SK-N-SH treated with all-trans-retinoic acid at 6 μM for 48 hours (cell line): ENCODE results near the gene PTPRH.

Experiments
- ARNTL ChIP-seq: fragments of 450-650 bp; formaldehyde crosslinking; IDR thresholded peaks from 2 replicates; pipeline ENCODE4 v1.5.0; 2020; ENCODE audit warnings: low read depth, mild to moderate bottlenecking, moderate library complexity, borderline replicate concordance
- ISL1 ChIP-seq: fragments of 250-450 bp; sonication (Bioruptor Pico); IDR thresholded peaks from 2 replicates; pipeline ENCODE4 v2.1.2; 2022; ENCODE audit warnings: mild to moderate bottlenecking, moderate library complexity
- PATZ1 ChIP-seq: fragments of 250-450 bp; sonication (Bioruptor Pico); IDR thresholded peaks from 2 replicates; pipeline ENCODE4 v1.8.0; 2020; ENCODE audit warnings: mild to moderate bottlenecking, moderate library complexity, borderline replicate concordance
- PPARA ChIP-seq: fragments of 250-450 bp; sonication (Bioruptor Pico); IDR thresholded peaks from 2 replicates; pipeline ENCODE4 v1.5.0; 2020; ENCODE audit warnings: mild to moderate bottlenecking, borderline replicate concordance
- RARB ChIP-seq: fragments of 250-450 bp; sonication (Bioruptor Pico); IDR thresholded peaks from 2 replicates; pipeline ENCODE4 v1.8.0; 2021; ENCODE audit warnings: mild to moderate bottlenecking, moderate library complexity
- SNAI2 ChIP-seq: fragments of 250-450 bp; sonication (Bioruptor Pico); IDR thresholded peaks from 2 replicates; pipeline ENCODE4 v1.5.0; 2020; ENCODE audit warnings: mild to moderate bottlenecking, moderate library complexity
- TCF4 ChIP-seq: fragments of 250-450 bp; sonication (Bioruptor Pico); IDR thresholded peaks from 2 replicates; pipeline ENCODE4 v1.8.0; 2021; ENCODE audit warnings: mild to moderate bottlenecking, moderate library complexity, borderline replicate concordance
- TSHZ2 ChIP-seq: fragments of 250-450 bp; sonication (Bioruptor Pico); IDR thresholded peaks from 2 replicates; pipeline ENCODE4 v1.5.0; 2020; ENCODE audit warnings: mild to moderate bottlenecking, moderate library complexity
- ZC3H10 ChIP-seq: fragments of 250-450 bp; sonication (Bioruptor Pico); IDR thresholded peaks from 2 replicates; pipeline ENCODE4 v1.5.1; 2021; ENCODE audit warnings: mild to moderate bottlenecking, moderate library complexity
- ZFP3 ChIP-seq: fragments of 250-450 bp; sonication (Bioruptor Pico); IDR thresholded peaks from 2 replicates; pipeline ENCODE4 v1.5.0; 2020; ENCODE audit warnings: mild to moderate bottlenecking, moderate library complexity
- TF ChIP-seq, protein P1 (sequence below): fragments of 250-450 bp; sonication (Bioruptor Pico); IDR thresholded peaks from 2 replicates; pipeline ENCODE4 v1.5.1; 2020; ENCODE audit warnings: low read depth, mild to moderate bottlenecking, moderate library complexity
- TF ChIP-seq, protein P2 (sequence below): fragments of 250-450 bp; sonication (Bioruptor Pico); IDR thresholded peaks from 2 replicates; pipeline ENCODE4 v1.5.1; 2021; ENCODE audit warnings: mild to moderate bottlenecking, moderate library complexity
- TF ChIP-seq, protein P3 (sequence below): fragments of 250-450 bp; sonication (Bioruptor Pico); IDR thresholded peaks from 2 replicates; pipeline ENCODE4 v1.8.0; 2021; ENCODE audit warnings: low read depth, mild to moderate bottlenecking, moderate library complexity, borderline replicate concordance

DNA sequence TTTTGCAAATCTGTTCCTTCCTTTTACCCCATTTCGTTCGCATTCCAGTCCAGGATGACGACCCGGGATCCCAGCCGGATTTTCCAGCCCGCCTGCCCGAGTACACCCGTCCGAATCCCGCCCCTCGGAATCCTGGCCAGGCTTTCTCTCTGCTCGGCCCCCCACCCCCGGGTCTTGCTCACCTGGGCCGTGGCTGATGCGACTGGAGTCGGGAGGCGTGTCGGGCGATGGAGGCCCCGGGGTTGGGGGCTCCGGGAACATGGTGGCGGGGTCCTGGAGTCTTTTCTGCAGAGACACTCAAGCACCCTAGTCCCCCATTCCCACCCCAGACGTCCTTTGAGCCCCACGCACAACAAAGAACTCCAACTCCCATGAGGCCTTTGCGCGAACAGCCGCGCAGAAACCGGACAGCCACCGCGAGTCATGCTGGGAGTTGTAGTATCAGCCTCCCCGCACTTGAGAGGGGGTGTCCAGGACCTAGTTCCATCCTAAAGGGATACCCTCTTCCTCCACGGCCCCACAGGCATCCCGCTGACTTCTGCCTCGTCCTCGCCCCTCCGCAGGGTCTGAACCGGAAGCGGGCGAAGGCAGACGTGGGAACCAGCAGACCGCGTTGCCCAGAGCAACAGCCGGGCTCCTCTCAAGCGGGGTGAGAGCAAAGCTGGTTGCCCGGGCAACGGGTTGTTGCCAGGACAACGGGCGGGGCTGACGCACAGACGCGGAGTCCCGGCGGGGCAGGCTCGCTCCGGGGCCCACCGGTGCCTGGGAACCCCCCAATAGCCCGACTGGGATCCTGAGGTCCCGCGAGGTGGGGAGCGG lies 30.3 kb downstream of the PTPRH start:
- no peak for TF ChIP-seq RARB (CRISPR knock-in tag)
- TF ChIP-seq ZFP3 (CRISPR knock-in tag) = no peak
- TF ChIP-seq, protein P1, sequence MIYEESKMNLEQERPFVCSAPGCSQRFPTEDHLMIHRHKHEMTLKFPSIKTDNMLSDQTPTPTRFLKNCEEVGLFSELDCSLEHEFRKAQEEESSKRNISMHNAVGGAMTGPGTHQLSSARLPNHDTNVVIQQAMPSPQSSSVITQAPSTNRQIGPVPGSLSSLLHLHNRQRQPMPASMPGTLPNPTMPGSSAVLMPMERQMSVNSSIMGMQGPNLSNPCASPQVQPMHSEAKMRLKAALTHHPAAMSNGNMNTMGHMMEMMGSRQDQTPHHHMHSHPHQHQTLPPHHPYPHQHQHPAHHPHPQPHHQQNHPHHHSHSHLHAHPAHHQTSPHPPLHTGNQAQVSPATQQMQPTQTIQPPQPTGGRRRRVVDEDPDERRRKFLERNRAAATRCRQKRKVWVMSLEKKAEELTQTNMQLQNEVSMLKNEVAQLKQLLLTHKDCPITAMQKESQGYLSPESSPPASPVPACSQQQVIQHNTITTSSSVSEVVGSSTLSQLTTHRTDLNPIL (CRISPR knock-in tag) = no peak
- no peak for TF ChIP-seq PPARA (CRISPR knock-in tag)
- no peak for TF ChIP-seq TSHZ2 (CRISPR knock-in tag)
- no peak for TF ChIP-seq PATZ1 (CRISPR knock-in tag)
- no peak for TF ChIP-seq ZC3H10
- TF ChIP-seq ARNTL = no peak
- TF ChIP-seq, protein P2, sequence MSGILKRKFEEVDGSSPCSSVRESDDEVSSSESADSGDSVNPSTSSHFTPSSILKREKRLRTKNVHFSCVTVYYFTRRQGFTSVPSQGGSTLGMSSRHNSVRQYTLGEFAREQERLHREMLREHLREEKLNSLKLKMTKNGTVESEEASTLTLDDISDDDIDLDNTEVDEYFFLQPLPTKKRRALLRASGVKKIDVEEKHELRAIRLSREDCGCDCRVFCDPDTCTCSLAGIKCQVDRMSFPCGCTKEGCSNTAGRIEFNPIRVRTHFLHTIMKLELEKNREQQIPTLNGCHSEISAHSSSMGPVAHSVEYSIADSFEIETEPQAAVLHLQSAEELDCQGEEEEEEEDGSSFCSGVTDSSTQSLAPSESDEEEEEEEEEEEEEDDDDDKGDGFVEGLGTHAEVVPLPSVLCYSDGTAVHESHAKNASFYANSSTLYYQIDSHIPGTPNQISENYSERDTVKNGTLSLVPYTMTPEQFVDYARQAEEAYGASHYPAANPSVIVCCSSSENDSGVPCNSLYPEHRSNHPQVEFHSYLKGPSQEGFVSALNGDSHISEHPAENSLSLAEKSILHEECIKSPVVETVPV (CRISPR knock-in tag) = no peak
- no peak for TF ChIP-seq SNAI2 (CRISPR knock-in tag)
- TF ChIP-seq ISL1 (CRISPR knock-in tag) = no peak
- TF ChIP-seq, protein P3, sequence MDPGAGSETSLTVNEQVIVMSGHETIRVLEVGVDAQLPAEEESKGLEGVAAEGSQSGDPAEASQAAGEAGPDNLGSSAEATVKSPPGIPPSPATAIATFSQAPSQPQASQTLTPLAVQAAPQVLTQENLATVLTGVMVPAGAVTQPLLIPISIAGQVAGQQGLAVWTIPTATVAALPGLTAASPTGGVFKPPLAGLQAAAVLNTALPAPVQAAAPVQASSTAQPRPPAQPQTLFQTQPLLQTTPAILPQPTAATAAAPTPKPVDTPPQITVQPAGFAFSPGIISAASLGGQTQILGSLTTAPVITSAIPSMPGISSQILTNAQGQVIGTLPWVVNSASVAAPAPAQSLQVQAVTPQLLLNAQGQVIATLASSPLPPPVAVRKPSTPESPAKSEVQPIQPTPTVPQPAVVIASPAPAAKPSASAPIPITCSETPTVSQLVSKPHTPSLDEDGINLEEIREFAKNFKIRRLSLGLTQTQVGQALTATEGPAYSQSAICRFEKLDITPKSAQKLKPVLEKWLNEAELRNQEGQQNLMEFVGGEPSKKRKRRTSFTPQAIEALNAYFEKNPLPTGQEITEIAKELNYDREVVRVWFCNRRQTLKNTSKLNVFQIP (CRISPR knock-in tag) = no peak
- TF ChIP-seq TCF4 = no peak
